ENCODE results near the gene DUS2.

Gene DUS2

GRCh38 chr16:68046106-68046505 lies 23.0 kb downstream of the DUS2 start:
- no peak for DNase-seq (ENCODE audit: low read depth in 2 of 2)

GRCh38 chr16:68047987-68048386 lies 24.9 kb downstream of the DUS2 start:
- DNase-seq (ENCODE audit: low read depth in 2 of 2) = no peak

- no peak for DNase-seq (ENCODE audit: low read depth in 2 of 2)
Measured at GRCh38 chr16:68049449-68049848, 26.4 kb downstream of the DUS2 start.

- no peak for DNase-seq (ENCODE audit: low read depth in 2 of 2)
Measured at GRCh38 chr16:68055395-68055794, 32.3 kb downstream of the DUS2 start.

- DNase-seq (ENCODE audit: low read depth in 2 of 2) = no peak
Measured at GRCh38 chr16:68059804-68060203, 36.7 kb downstream of the DUS2 start.

GRCh38 chr16:68061396-68061795 lies 38.3 kb downstream of the DUS2 start:
- no peak for DNase-seq (ENCODE audit: low read depth in 2 of 2)

GRCh38 chr16:68062910-68063393 lies 39.9 kb downstream of the DUS2 start:
- no peak for DNase-seq (ENCODE audit: low read depth in 2 of 2)

GRCh38 chr16:68064791-68065365 lies 41.8 kb downstream of the DUS2 start:
- peak; percentile 34 to 47 for DNase-seq (ENCODE audit: low read depth in 2 of 2)

- peak; percentile 51 to 53 for DNase-seq (ENCODE audit: low read depth in 2 of 2)
Measured at GRCh38 chr16:68065716-68066305, 42.7 kb downstream of the DUS2 start.

GRCh38 chr16:68066763-68067162 lies 43.7 kb downstream of the DUS2 start:
- DNase-seq (ENCODE audit: low read depth in 2 of 2) = no peak

- no peak for DNase-seq (ENCODE audit: low read depth in 2 of 2)
Measured at GRCh38 chr16:68068926-68069325, 45.8 kb downstream of the DUS2 start.

GRCh38 chr16:68069511-68070248 lies 46.6 kb downstream of the DUS2 start:
- no peak for DNase-seq (ENCODE audit: low read depth in 2 of 2)

- DNase-seq (ENCODE audit: low read depth in 2 of 2) = no peak
Measured at GRCh38 chr16:68070249-68070730, 47.2 kb downstream of the DUS2 start.

GRCh38 chr16:68070806-68071517 lies 47.9 kb downstream of the DUS2 start:
- DNase-seq (ENCODE audit: low read depth in 2 of 2) = no peak

- DNase-seq (ENCODE audit: low read depth in 2 of 2) = no peak
Measured at GRCh38 chr16:68071518-68071901, 48.4 kb downstream of the DUS2 start.

GRCh38 chr16:68072038-68072695 lies 49.1 kb downstream of the DUS2 start:
- DNase-seq (ENCODE audit: low read depth in 2 of 2) = no peak

- DNase-seq (ENCODE audit: low read depth in 2 of 2) = no peak
Measured at GRCh38 chr16:68073902-68074760, 51.0 kb downstream of the DUS2 start.

GRCh38 chr16:68074850-68075555 lies 51.9 kb downstream of the DUS2 start:
- no peak for DNase-seq (ENCODE audit: low read depth in 2 of 2)

GRCh38 chr16:68075980-68076379 lies 52.9 kb downstream of the DUS2 start:
- no peak for DNase-seq (ENCODE audit: low read depth in 2 of 2)

GRCh38 chr16:68076560-68076959 lies 53.5 kb downstream of the DUS2 start:
- no peak for DNase-seq (ENCODE audit: low read depth in 2 of 2)

Measured in fibroblast of skin of left biceps (primary cell).